SU-DHL-6 (cell line): ENCODE data around the gene PELI3.

Source experiments
- EZH2phosphoT487 ChIP-seq: fragments of 200-600 bp; sonication (generic), shearing (Covaris generic); conservative IDR thresholded peaks from 2 replicates; pipeline ENCODE4 v1.6.1; 2018; ENCODE audit warnings: mild to moderate bottlenecking, antibody characterized with exemption, low read length, moderate library complexity, mixed read lengths
- TF ChIP-seq, protein P1 (sequence below): fragments of 200-600 bp; sonication (generic); IDR thresholded peaks from one replicate; pipeline ENCODE4 v1.5.1; 2017; ENCODE audit warnings: antibody characterized with exemption, mild to moderate bottlenecking, low read length, moderate library complexity; ENCODE audit not compliant: insufficient read depth, poor library complexity, severe bottlenecking

DNA sequence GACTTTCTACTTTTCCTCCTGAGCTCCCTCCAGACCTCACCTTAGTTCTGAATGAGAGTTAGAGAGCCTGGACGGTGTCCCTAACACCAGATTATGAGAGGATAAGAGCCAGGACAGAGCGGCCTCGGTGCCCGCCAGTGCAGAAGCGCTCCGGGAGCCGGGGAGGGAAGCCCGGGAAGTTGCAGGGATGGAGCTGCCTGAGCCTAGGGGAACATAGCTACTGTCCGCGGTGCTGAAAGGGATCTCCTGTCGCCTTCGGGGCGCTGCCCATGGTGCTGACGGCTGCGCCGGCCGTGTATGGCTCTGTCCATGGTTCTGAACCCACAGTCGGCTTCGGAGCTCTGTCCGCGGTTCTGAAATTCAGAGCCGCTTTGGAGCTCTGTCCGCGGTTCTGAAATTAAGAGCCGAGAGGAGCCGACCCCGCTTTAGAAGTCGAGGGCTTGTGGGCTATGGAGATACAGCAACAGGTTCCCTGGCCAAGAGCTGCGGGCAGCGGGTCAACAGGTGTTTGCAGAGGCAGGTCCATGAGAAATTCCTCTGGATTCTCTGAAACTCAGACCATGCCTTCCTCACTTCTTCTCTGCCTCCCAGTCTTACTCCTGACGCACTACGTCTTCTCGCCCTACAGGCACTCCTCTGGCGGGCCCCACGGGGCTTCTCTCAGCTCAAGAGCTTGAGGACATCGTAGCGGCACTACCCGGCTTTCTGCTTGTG is 45.1 kb upstream of the PELI3 start:
- TF ChIP-seq, protein P1, sequence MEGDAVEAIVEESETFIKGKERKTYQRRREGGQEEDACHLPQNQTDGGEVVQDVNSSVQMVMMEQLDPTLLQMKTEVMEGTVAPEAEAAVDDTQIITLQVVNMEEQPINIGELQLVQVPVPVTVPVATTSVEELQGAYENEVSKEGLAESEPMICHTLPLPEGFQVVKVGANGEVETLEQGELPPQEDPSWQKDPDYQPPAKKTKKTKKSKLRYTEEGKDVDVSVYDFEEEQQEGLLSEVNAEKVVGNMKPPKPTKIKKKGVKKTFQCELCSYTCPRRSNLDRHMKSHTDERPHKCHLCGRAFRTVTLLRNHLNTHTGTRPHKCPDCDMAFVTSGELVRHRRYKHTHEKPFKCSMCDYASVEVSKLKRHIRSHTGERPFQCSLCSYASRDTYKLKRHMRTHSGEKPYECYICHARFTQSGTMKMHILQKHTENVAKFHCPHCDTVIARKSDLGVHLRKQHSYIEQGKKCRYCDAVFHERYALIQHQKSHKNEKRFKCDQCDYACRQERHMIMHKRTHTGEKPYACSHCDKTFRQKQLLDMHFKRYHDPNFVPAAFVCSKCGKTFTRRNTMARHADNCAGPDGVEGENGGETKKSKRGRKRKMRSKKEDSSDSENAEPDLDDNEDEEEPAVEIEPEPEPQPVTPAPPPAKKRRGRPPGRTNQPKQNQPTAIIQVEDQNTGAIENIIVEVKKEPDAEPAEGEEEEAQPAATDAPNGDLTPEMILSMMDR: no peak
- no peak for TF ChIP-seq EZH2phosphoT487
